ENCODE results near the gene FBXO41. TPM values are rescaled to one million over a fixed set of nuclear protein-coding genes. Genes with fewer than 3 reads are reported as not detected.

FBXO41 gene
- total RNA-seq, 1 donor from 2014 or later = 1.5 TPM

GRCh38 chr2:73258913-73259215 lies 25.4 kb downstream of the FBXO41 start:
- DNase-seq (ENCODE audit: low spot score) = no peak
- Histone ChIP-seq H3K27me3 (no peaks in the 10 kb centered on the region), H3K4me2 (no peak overlapping the region), H3K36me3 (no peaks in the 10 kb centered on the region), H3K9ac (no peak overlapping the region), H3K79me2 (ENCODE audit: low read depth) (no peaks in the 10 kb centered on the region), H3K27ac (no peak overlapping the region), H3K4me1 (peaks cover 10% of the 10 kb centered on the region), H3K4me3 (no peak overlapping the region), H2AFZ (replicated peaks) (no peak overlapping the region), H4K20me1 (ENCODE audit: low read depth) (peaks cover 26% of the 10 kb centered on the region), H3K9me3 (ENCODE audit: low read depth) (no peaks in the 10 kb centered on the region), H3F3A (ENCODE audit: low read depth) (peaks cover 14% of the 10 kb centered on the region)
- Mint-ChIP-seq H3K27me3 (ENCODE audit: insufficient read depth, low read depth) (no peaks in the 10 kb centered on the region), H3K9me3 (no peaks in the 10 kb centered on the region), H3K27ac (no peak overlapping the region), H3K36me3 (peaks cover 4% of the 10 kb centered on the region), H3K4me1 (no peaks in the 10 kb centered on the region), H3K4me3 (no peak overlapping the region)
- TF ChIP-seq CTCF (IDR thresholded peaks at IDR 0.05) (no peak), EZH2phosphoT487 (IDR thresholded peaks at IDR 0.05) (no peak), EZH2 (IDR thresholded peaks at IDR 0.05) (no peak)

GRCh38 chr2:73258186-73258912 lies 25.9 kb downstream of the FBXO41 start:
- Mint-ChIP-seq H3K36me3 (peaks cover 8% of the 10 kb centered on the region), H3K9me3 (no peaks in the 10 kb centered on the region)
- no peaks in the 10 kb centered on the region for H3K36me3 ChIP-seq

GRCh38 chr2:73257425-73258125 lies 26.7 kb downstream of the FBXO41 start:
- H4K20me1 ChIP-seq (ENCODE audit: low read depth) = peaks cover 37% of the 10 kb centered on the region
- no peak overlapping the region for H3K9ac ChIP-seq
- peaks cover 13% of the 10 kb centered on the region for H3K36me3 Mint-ChIP-seq
- H3K36me3 ChIP-seq = no peaks in the 10 kb centered on the region
- H2AFZ ChIP-seq (replicated peaks) = no peak overlapping the region
- no peak overlapping the region for H3K4me3 ChIP-seq
- no peak overlapping the region for H3K27ac Mint-ChIP-seq
- no peaks in the 10 kb centered on the region for H3K79me2 ChIP-seq (ENCODE audit: low read depth)
- no peaks in the 10 kb centered on the region for H3K9me3 Mint-ChIP-seq
- H3K27me3 ChIP-seq = no peaks in the 10 kb centered on the region
- H3K4me2 ChIP-seq = no peak overlapping the region
- DNase-seq (ENCODE audit: low spot score) = no peak
- peaks cover 19% of the 10 kb centered on the region for H3F3A ChIP-seq (ENCODE audit: low read depth)
- peaks cover 10% of the 10 kb centered on the region for H3K4me1 ChIP-seq
- TF ChIP-seq EZH2 (IDR thresholded peaks at IDR 0.05) (no peak), CTCF (IDR thresholded peaks at IDR 0.05) (no peak), EZH2phosphoT487 (IDR thresholded peaks at IDR 0.05) (no peak)
- H3K27ac ChIP-seq = no peak overlapping the region
- no peaks in the 10 kb centered on the region for H3K4me1 Mint-ChIP-seq
- no peak overlapping the region for H3K4me3 Mint-ChIP-seq
- no peaks in the 10 kb centered on the region for H3K9me3 ChIP-seq (ENCODE audit: low read depth)
- H3K27me3 Mint-ChIP-seq (ENCODE audit: insufficient read depth, low read depth) = no peaks in the 10 kb centered on the region

More at GRCh38 chr2:73258186-73258912, 25.9 kb downstream of the FBXO41 start:
- Mint-ChIP-seq H3K27ac (no peak overlapping the region), H3K4me3 (no peak overlapping the region), H3K4me1 (no peaks in the 10 kb centered on the region), H3K27me3 (ENCODE audit: insufficient read depth, low read depth) (no peaks in the 10 kb centered on the region)
- Histone ChIP-seq H3K27ac (no peak overlapping the region), H3K27me3 (no peaks in the 10 kb centered on the region), H3K4me3 (no peak overlapping the region), H3K9ac (no peak overlapping the region), H3K4me2 (no peak overlapping the region), H3K9me3 (ENCODE audit: low read depth) (no peaks in the 10 kb centered on the region), H3K79me2 (ENCODE audit: low read depth) (no peaks in the 10 kb centered on the region), H3K4me1 (peaks cover 10% of the 10 kb centered on the region), H4K20me1 (ENCODE audit: low read depth) (peaks cover 31% of the 10 kb centered on the region), H2AFZ (replicated peaks) (no peak overlapping the region), H3F3A (ENCODE audit: low read depth) (peaks cover 18% of the 10 kb centered on the region)
- DNase-seq (ENCODE audit: low spot score) = no peak
- TF ChIP-seq EZH2phosphoT487 (IDR thresholded peaks at IDR 0.05) (no peak), EZH2 (IDR thresholded peaks at IDR 0.05) (no peak), CTCF (IDR thresholded peaks at IDR 0.05) (no peak)

All from neural progenitor cell (in vitro differentiated cells).